ENCODE data around the gene SMLR1.
"Not testable (repeated sequence)": the region's sequence is repeated elsewhere in the genome, so short reads cannot be mapped to it uniquely, and the experiment has no call there.

The SMLR1 gene
- 0 reads per million in 4 experiments for total RNA-seq

- no peak for DNase-seq
These were observed at the start of gene SMLR1 for GRCh38 chr6:130827247-130828149. Gene SMLR1 (plus strand): TSS chr6:130827406. CDS start chr6:130827414, 8 bp downstream.

DNA sequence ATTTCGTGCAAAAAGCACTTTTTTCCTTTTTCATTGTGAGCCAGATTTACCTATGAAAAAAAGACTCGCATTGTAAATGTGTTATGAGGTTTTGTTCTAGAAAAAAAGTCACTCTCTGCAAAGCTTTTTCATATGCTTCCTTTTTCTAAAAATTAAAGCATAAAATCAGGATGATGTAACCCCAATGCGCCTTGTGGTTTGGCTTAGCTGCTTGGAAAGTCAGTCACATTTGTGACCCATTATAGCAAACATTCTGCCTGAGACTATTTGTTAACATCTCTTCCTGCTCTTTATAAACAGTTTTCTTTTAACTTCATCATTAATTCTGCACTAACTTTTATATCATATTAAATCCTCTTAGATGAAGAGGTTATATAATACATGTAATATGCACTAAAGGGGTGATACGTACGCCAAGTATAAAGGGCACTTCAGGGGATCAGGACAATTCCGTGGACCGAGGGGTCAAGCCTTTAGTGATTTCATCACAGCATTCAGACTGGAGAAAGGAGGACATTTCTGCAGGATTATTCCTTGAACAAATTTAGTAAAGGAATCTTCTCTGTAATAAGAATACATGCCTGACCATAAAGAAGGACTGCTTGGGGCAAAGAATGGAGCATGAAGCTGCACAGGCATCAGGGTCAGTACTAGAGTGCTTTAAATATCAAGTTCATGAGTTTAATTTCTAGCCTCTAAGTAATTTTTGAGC, 48.1 kb upstream of the SMLR1 start:
- no peak for DNase-seq

DNA sequence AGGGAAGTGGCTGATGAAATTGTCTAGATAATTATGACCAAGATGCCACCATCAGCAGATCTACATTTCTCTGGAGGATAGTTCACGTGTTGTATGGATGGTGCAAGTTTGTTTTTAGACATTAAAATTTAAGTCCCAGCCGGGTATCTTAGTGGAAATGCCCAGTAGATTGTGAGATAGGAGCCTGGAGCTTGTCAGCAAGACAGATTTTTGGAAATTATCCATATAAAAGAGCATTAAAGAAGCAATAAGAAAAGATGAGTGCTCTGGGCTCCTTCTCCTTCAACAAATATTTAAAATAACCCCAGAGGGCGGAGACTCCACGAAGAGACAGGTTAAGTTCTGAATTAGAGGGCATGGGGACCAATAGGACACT, 47.6 kb upstream of the SMLR1 start:
- no peak for DNase-seq

- no peak for DNase-seq
These were observed 47.1 kb upstream of the SMLR1 start for GRCh38 chr6:130780122-130780521.

DNA sequence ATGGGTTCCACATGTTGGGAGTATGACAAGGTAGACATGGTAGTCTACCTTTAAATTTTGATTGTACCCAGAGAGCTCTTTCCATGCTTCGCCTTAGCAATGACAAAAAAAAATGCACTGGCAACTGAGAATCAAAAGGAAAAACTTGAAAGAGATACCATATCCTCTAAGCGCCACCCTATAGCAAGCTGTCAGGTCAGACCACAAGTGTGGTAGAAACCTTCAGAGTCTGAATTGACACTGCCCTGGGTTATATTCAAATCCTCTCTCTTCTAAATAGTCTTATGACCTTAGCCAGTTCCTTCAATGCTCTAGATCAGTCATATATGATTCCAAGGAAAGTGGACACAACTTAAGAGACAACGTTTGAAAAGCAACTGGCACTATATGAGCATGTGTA, 45.6 kb upstream of the SMLR1 start:
- no peak for DNase-seq

- no peak for DNase-seq
These were observed 43.6 kb upstream of the SMLR1 start for GRCh38 chr6:130783416-130784107.

DNA sequence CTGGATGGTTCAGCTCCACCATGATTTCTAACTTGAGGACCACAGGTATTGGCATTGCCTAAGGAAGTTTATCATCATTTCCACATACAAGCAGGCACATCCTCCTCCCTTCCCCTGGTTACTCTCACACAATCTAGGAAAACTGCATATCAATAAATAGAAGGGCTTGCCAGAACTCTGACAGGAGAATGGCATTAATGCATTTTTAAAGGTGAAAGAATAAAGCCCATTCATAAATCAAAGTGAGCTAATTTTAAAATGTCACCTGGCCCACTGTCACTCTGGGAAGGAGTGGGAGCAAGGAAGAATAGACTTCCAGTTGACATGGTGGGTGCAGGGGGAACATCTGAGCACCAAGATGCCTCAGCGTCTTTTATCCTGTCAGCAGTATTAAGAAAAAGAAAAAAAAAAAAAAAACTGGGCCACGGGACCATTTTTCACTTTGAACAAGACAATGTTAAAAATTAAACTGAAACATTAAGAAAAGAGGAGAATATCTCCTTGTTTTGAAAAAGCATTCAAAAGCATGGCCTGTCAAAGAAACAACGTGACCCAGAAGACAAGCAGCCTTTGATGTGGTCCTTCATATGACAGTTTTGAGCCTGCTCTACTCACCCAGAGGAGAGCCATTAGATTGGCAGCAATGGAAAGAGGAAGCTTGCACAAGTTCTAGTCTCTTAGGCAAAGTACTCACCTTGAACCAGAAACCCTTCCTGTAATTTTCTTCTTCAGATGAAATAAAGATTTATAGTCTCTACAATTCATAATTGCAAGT, 39.3 kb upstream of the SMLR1 start:
- DNase-seq = no peak

DNA sequence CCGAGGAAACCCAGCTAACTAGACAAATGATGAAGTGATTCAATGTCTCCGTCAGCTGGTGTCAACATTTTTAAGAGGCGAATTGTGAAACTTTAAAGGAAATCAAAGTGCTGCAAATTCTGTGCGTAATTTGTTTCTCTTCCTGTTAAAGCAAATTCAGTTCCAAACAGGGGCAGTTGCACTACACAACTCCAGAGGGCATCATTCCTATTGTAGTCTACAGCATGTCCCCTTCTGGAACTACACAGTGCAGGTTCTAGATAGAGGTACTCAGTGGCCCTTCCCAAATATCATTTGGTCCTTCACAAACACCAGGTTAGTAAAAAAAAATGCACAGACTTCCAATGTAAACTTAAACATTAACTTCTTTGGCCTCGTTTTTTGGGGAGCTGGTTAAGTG, 38.3 kb upstream of the SMLR1 start:
- no peak for DNase-seq

DNA sequence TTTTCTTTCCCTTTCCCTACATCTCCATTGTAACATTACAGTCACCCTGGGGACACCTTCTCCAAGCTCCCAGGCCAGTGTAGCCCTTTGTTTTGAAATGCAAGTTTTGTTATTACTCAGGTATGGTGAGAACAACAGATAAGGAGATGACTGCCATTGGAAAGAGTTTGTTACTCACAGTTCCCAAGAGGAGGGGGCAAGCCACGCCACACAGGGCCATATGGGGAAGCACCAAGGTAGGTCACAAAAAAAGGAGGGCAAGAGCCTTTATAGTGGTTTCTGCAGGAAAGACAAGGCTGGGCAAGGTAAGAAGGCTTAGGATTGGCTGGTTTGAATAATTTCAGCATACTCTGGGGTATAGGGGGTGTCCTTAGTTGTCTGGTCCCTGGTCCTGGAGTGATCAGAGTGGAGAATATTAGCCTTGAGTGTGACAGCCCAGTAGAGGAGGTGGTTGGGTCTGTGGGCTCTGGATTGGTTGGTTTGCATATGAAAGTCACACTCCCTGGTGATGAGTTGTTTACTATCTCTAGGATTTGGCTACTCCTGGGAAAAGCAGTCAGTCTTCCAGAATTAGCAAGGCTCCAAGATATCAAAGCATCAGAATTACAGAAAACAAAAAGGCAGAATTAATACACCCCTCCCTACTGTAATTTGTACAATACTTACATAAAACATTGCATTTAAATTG, 33.1 kb upstream of the SMLR1 start:
- no peak for DNase-seq

GRCh38 chr6:130794738-130795137, 32.5 kb upstream of the SMLR1 start:
- no peak for DNase-seq

DNA sequence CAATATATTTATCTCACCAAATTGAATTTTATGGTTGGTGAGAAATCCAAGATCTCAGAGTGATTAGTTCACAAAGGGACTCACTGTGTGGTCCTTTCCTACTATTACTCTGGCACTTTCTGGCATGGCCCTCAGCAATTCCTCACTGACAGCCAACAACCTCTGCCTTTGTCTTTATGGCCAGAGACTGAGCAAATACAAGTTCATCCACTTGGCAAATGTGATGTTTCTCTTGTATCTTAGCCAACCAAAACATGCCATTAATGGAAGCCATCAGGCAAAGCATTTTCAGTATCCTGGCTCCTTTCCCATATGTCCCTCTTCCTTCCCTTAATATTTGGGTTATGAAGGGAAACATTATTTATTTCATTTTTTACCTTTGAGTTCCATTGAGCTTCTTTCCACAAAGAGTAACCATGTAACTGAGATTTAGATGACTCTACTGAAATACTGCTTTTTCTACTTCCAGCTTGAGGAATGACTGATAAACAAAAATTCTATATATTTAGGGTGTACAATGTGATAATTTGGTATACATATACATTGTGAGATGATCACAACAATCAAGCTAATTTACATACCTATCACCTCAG, 30.8 kb upstream of the SMLR1 start:
- DNase-seq = no peak

DNA sequence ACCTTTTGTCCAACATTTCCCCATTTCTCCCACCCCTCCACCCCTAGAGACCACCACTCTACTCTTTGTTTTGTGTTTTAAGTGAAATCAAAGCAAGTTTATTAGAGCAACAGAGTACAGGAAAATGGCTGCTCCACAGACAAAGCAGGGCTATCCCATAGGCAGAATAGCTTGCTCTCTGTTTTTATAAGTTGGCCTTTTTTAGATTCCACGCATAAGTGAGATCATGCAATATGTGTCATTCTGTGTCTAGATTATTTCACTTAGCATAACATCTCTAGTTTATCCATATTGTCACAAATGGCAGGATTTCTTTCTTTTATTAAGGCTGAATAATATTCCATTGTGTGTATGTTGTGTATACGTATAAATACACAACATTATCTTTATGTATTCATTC, 30.1 kb upstream of the SMLR1 start:
- no peak for DNase-seq

DNA sequence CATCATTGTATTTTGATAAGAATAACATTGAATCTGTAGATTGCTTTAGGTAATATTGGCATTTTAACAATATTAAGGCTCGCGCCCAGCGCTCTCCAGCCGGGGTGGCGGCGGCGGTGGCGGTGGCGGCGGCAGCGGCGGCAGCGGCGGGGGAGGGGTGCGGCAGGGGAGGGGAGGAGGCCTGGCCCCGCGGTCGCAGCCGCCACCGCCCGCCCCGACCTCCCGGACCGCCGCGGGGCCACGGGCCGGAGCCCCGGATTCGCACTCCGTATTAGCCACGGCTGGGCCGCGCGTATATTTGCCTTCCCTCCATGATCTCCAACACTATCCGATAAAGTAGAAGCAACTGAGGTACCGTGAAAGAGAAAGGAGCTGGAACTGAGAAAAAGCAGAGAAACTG, 25.8 kb upstream of the SMLR1 start:
- not testable (repeated sequence) for DNase-seq

DNA sequence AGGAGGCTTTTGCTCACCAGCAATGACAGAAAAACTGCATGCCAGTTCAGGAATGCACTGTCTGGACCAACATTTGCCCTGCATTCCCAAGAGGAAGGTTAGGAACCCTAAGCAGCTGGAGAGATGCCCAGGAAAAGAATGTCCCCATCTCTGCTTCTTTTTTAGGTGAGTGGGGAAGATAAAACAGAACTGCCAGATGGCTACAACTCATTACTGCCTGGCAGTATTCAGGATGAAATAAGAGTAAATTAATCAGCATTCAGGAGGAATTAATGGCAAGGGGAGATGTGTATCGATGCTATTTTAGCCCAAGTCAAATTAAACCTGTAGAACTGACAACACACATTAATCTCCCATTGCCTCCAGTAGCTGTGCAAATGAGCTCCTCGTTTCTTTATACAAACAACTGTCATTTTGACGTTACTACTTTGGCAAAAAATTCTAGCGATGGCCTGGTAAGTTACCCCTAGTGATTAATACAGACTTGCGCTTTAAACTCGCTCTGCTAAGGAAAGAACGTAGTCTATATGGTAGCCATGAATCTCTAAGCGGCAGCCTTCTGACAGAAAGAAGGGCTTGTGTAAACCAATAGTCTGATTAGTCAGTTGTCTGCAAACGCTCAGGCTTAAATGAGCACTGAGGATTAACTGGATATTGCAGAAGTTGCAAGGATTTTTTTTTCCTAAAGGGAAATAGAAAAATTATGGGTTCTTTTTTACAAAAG, 16.7 kb upstream of the SMLR1 start:
- DNase-seq = no peak

- no peak for DNase-seq
These were observed 15.3 kb upstream of the SMLR1 start for GRCh38 chr6:130811932-130812331.

DNA sequence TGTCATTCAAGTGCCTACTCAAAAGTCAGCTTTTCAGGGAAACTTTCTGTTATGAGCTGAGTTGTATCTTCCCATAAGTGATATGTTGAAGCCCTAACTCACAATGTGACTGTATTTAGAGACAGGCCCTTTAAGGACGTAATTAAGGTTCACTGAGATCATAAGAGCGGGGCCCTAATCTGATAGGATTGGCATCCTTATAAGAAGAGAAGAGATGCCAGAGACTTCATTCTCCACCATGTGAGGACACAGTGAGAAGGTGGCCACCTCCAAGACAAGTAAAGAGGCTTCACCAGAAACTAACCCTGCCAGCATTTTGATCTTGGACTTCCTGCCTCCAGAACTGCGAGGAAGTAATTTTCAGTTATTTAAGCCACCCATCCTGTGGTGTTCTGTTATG, 12.7 kb upstream of the SMLR1 start:
- DNase-seq = no peak

- DNase-seq = no peak
These were observed 11.8 kb upstream of the SMLR1 start for GRCh38 chr6:130815200-130816071.

GRCh38 chr6:130822736-130823135, 4.5 kb upstream of the SMLR1 start:
- no peak for DNase-seq

DNA sequence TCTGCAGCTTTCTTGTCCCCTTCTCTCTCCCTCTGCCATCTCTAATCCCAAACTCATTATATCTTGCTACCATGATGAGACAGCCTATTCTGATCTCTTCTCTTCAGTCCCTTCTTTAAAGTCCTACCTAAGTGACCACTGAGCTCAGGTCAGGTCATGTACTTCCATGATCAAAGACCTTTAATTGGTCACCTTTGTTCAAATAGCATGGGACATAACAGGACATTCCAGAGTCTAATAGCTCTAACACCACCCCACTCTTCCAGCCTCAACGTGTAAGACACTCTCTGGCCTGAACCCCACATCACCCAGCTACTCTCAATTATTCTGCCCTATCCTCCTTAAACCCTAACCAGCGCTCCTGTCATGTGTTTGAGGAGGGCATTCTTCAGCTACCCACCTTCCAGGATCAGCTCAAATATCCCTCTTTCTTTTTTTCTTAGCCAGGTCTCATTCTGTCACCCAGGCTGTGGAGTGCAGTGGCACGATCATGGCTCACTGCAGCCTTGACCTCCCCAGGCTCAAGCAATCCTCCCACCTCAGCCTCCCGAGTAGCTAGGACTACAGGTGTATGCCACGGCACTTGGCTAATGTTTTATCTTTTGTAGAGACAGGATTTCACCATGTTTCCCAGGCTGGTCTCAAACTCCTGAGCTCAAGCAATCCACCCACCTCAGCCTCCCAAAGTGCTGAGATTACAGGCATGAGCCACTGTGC, 2.1 kb upstream of the SMLR1 start:
- no peak for DNase-seq
